ENCODE measurements around the gene NCL. TPM values are rescaled to one million over a fixed set of nuclear protein-coding genes. Genes with fewer than 3 reads are reported as not detected.
"Not testable (repeated sequence)": the region's sequence is repeated elsewhere in the genome, so short reads cannot be mapped to it uniquely, and the experiment has no call there.

The NCL gene
- total and polyA plus RNA-seq, 4 donors: 83.1 to 139 (median 107) TPM

DNA sequence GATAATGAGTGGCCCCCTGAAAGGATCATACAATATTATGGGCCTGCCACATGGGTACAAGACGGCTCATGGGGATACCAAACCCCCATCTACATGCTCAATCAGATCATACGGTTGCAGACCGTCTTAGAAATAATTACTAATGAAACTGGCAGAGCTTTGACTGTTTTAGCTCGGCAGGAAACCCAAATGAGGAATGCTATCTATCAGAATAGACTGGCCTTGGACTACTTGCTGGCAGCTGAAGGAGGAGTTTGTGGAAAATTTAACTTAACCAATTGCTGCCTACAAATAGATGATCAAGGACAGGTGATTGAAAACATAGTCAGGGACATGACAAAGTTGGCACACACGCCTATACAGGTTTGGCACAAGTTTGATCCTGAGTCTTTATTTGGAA, 56.6 kb downstream of the NCL start:
- not testable (repeated sequence) for H3K4me1 ChIP-seq (ENCODE audit: control insufficient read depth in 4 of 4, insufficient read depth in 4 of 4, low read length in 3 of 4)
- 69% methylated on average over 5 of the region's 5 CpGs for WGBS

DNA sequence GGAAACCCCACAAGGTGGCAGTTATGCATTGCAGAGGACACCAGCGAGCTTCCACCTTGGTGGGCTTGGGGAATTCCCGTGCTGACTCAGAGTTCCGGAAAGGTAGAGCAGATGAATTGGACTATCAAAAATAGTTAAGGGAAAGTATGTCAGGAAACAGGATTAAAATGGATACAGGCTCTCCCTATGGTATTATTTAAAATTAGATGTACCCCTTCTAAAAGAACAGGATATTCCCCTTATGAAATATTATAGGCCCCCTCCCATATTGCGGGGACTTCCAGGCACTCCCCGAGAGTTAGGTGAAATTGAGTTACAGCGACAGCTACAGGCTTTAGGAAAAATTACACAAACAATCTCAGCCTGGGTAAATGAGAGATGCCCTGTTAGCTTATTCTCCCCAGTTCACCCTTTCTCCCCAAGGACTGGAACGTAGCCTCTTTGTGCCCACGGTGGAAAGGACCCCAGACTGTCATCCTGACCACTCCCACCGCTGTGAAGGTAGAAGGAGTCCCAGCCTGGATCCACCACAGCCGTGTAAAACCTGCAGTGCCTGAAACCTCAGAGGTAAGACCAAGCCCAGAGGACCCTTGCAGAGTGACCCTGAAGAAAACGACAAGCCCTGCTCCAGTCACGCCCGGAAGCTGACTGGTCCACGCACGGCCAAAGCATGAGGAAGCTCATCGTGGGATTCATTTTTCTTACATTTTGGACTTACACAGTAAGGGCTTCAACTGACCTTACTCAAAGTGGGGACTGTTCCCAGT, 58.5 kb downstream of the NCL start:
- not testable (repeated sequence) for H3K27me3 ChIP-seq (ENCODE audit: control insufficient read depth in 4 of 4, insufficient read depth in 4 of 4, low read length in 3 of 4); DNase-seq (ENCODE audit: low spot score); H3K9ac ChIP-seq (ENCODE audit: low read depth in 1 of 2, low read length in 2 of 2); H3K4me3 ChIP-seq (ENCODE audit: low read depth in 1 of 3, low read length in 3 of 3); H3K9me3 ChIP-seq (ENCODE audit: control insufficient read depth in 4 of 4, low read length in 3 of 4); H3K4me1 ChIP-seq (ENCODE audit: control insufficient read depth in 4 of 4, insufficient read depth in 4 of 4, low read length in 3 of 4); H3K36me3 ChIP-seq (ENCODE audit: control insufficient read depth in 4 of 4, insufficient read depth in 3 of 4, low read depth in 1 of 4, low read length in 3 of 4); H3K27ac ChIP-seq (ENCODE audit: low read depth in 1 of 2, low read length in 2 of 2)
- 13% methylated on average over 16 of the region's 16 CpGs for WGBS
- peak; percentile 47 to 56 for TF ChIP-seq RAD21 (IDR thresholded peaks at IDR 0.05)
- TF ChIP-seq, protein P1, sequence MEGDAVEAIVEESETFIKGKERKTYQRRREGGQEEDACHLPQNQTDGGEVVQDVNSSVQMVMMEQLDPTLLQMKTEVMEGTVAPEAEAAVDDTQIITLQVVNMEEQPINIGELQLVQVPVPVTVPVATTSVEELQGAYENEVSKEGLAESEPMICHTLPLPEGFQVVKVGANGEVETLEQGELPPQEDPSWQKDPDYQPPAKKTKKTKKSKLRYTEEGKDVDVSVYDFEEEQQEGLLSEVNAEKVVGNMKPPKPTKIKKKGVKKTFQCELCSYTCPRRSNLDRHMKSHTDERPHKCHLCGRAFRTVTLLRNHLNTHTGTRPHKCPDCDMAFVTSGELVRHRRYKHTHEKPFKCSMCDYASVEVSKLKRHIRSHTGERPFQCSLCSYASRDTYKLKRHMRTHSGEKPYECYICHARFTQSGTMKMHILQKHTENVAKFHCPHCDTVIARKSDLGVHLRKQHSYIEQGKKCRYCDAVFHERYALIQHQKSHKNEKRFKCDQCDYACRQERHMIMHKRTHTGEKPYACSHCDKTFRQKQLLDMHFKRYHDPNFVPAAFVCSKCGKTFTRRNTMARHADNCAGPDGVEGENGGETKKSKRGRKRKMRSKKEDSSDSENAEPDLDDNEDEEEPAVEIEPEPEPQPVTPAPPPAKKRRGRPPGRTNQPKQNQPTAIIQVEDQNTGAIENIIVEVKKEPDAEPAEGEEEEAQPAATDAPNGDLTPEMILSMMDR (IDR thresholded peaks at IDR 0.05; ENCODE audit: low read depth, low read length, missing input control): peak; percentile 13

More for the DNA sequence above, 56.6 kb downstream of the NCL start:
- H3K4me3 ChIP-seq (ENCODE audit: low read depth in 1 of 3, low read length in 3 of 3); DNase-seq (ENCODE audit: low spot score); H3K9me3 ChIP-seq (ENCODE audit: control insufficient read depth in 4 of 4, low read length in 3 of 4); H3K27me3 ChIP-seq (ENCODE audit: control insufficient read depth in 4 of 4, insufficient read depth in 4 of 4, low read length in 3 of 4); H3K27ac ChIP-seq (ENCODE audit: low read depth in 1 of 2, low read length in 2 of 2); H3K36me3 ChIP-seq (ENCODE audit: control insufficient read depth in 4 of 4, insufficient read depth in 3 of 4, low read depth in 1 of 4, low read length in 3 of 4); H3K9ac ChIP-seq (ENCODE audit: low read depth in 1 of 2, low read length in 2 of 2): not testable (repeated sequence)

DNA sequence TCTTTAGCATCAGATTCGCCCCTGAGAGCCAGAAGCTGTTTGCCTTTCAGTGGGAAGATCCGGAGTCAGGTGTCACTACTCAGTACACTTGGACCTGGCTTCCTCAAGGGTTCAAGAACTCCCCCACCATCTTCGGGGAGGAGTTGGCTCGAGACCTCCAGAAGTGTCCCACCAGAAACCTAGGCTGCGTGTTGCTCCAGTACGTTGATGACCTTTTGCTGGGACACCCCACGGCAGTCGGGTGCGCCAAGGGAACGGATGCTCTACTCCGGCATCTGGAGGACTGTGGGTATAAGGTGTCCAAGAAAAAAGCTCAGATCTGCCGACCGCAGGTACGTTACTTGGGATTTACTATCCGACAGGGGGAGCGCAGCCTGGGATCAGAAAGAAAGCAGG, 60.1 kb downstream of the NCL start:
- not testable (repeated sequence) for H3K27me3 ChIP-seq (ENCODE audit: control insufficient read depth in 4 of 4, insufficient read depth in 4 of 4, low read length in 3 of 4); H3K36me3 ChIP-seq (ENCODE audit: control insufficient read depth in 4 of 4, insufficient read depth in 3 of 4, low read depth in 1 of 4, low read length in 3 of 4); H3K9ac ChIP-seq (ENCODE audit: low read depth in 1 of 2, low read length in 2 of 2); DNase-seq (ENCODE audit: low spot score); H3K4me3 ChIP-seq (ENCODE audit: low read depth in 1 of 3, low read length in 3 of 3); H3K27ac ChIP-seq (ENCODE audit: low read depth in 1 of 2, low read length in 2 of 2); H3K9me3 ChIP-seq (ENCODE audit: control insufficient read depth in 4 of 4, low read length in 3 of 4); H3K4me1 ChIP-seq (ENCODE audit: control insufficient read depth in 4 of 4, insufficient read depth in 4 of 4, low read length in 3 of 4)
- WGBS: 92% methylated on average over 16 of the region's 16 CpGs

Small RNAs within 50 kb of the gene (small RNA-seq; reads per million reads assigned to genes)
- gene RNU2-22P: 0.24 reads per million, percentile 14 among the genes with 10 or more reads in this experiment
- gene SNORA75: 23.8 reads per million, percentile 96 among the genes with 10 or more reads in this experiment
- gene SNORD20: not detected
- 996 reads per million, percentile 99 among the genes with 10 or more reads in this experiment for gene SNORD82

Other genes starting within 250 kb of the NCL start
- gene B3GNT7, start 68.8 kb downstream of the NCL start, total RNA-seq: 1 to 10 TPM; 1.1 to 1.7 TPM
- gene B3GNT7, start 68.8 kb downstream of the NCL start, polyA plus RNA-seq: under 1 TPM; 0.74 to 0.96 TPM
- gene NMUR1, start 66.0 kb upstream of the NCL start, total RNA-seq: under 1 TPM; 0.23 to 0.84 TPM
- gene NMUR1, start 66.0 kb upstream of the NCL start, polyA plus RNA-seq: under 1 TPM; 0.36 to 0.67 TPM
- gene TEX44, start 128.4 kb upstream of the NCL start, total RNA-seq: not detected
- gene TEX44, start 128.4 kb upstream of the NCL start, polyA plus RNA-seq: not detected
- gene PTMA, start 244.0 kb upstream of the NCL start, total RNA-seq: 100 to 1,000 TPM; 201 to 422 TPM
- gene PTMA, start 244.0 kb upstream of the NCL start, polyA plus RNA-seq: 100 to 1,000 TPM; 310 to 523 TPM

All from liver (tissue), 10 donors.